ENCODE data around the gene NRDE2.

The NRDE2 gene

GRCh38 chr14:90274019-90274418 is 57.7 kb downstream of the NRDE2 start:
- Histone ChIP-seq H3K9ac (ENCODE audit: low read length) (no peak overlapping the region), H3K56ac (ENCODE audit: low read length) (no peak overlapping the region), H3K27ac (ENCODE audit: low read depth, low read length) (no peak overlapping the region), H3K79me1 (ENCODE audit: low read length) (no peaks in the 10 kb centered on the region), H3K4me2 (ENCODE audit: low read length) (no peak overlapping the region), H3K18ac (ENCODE audit: low read length) (no peak overlapping the region), H3K23ac (ENCODE audit: low read length) (no peak overlapping the region), H2AK5ac (ENCODE audit: low read length) (no peak overlapping the region), H3K79me2 (ENCODE audit: control insufficient read depth, insufficient read depth, low read length) (no peaks in the 10 kb centered on the region), H3K36me3 (ENCODE audit: control insufficient read depth, insufficient read depth, low read length) (peaks cover 13% of the 10 kb centered on the region), H2BK5ac (ENCODE audit: low read length) (no peak overlapping the region), H4K5ac (ENCODE audit: low read length) (no peak overlapping the region), H2BK15ac (replicated peaks; ENCODE audit: low read depth) (no peak overlapping the region), H3K27me3 (ENCODE audit: insufficient read depth, low read length, poor library complexity) (no peaks in the 10 kb centered on the region), H3K4ac (ENCODE audit: low read depth, low read length) (no peak overlapping the region), H3K4me3 (ENCODE audit: low read length) (no peak overlapping the region), H4K8ac (ENCODE audit: low read depth, low read length) (no peak overlapping the region), H2BK120ac (ENCODE audit: low read depth, low read length) (no peak overlapping the region), H3K4me1 (ENCODE audit: control insufficient read depth, low read depth, low read length) (no peaks in the 10 kb centered on the region)
- no CpG with 5 or more reads among the region's 9 CpGs for WGBS (ENCODE audit: extremely low coverage, insufficient coverage, low lambda C conversion rate)
- peak; percentile 23 for DNase-seq

- Histone ChIP-seq H3K4me3 (ENCODE audit: low read length) (no peak overlapping the region), H4K8ac (ENCODE audit: low read depth, low read length) (no peak overlapping the region), H3K4me1 (ENCODE audit: control insufficient read depth, low read depth, low read length) (no peaks in the 10 kb centered on the region), H3K18ac (ENCODE audit: low read length) (no peak overlapping the region), H2BK15ac (replicated peaks; ENCODE audit: low read depth) (no peak overlapping the region), H2BK120ac (ENCODE audit: low read depth, low read length) (no peak overlapping the region), H2AK5ac (ENCODE audit: low read length) (no peak overlapping the region), H4K5ac (ENCODE audit: low read length) (no peak overlapping the region), H3K9ac (ENCODE audit: low read length) (no peak overlapping the region), H3K79me2 (ENCODE audit: control insufficient read depth, insufficient read depth, low read length) (no peaks in the 10 kb centered on the region), H3K56ac (ENCODE audit: low read length) (no peak overlapping the region), H3K36me3 (ENCODE audit: control insufficient read depth, insufficient read depth, low read length) (peaks cover 13% of the 10 kb centered on the region), H3K4ac (ENCODE audit: low read depth, low read length) (no peak overlapping the region), H3K79me1 (ENCODE audit: low read length) (no peaks in the 10 kb centered on the region), H3K27ac (ENCODE audit: low read depth, low read length) (no peak overlapping the region), H3K27me3 (ENCODE audit: insufficient read depth, low read length, poor library complexity) (no peaks in the 10 kb centered on the region), H3K4me2 (ENCODE audit: low read length) (no peak overlapping the region), H3K23ac (ENCODE audit: low read length) (no peak overlapping the region), H2BK5ac (ENCODE audit: low read length) (no peak overlapping the region)
- DNase-seq: no peak
- WGBS (ENCODE audit: extremely low coverage, insufficient coverage, low lambda C conversion rate): no CpG with 5 or more reads among the region's 8 CpGs
These were observed 58.2 kb downstream of the NRDE2 start for GRCh38 chr14:90273532-90273931.

GRCh38 chr14:90272523-90272922 is 59.2 kb downstream of the NRDE2 start:
- Histone ChIP-seq H3K36me3 (ENCODE audit: control insufficient read depth, insufficient read depth, low read length) (peaks cover 14% of the 10 kb centered on the region), H3K4ac (ENCODE audit: low read depth, low read length) (no peak overlapping the region)
- WGBS (ENCODE audit: extremely low coverage, insufficient coverage, low lambda C conversion rate): no CpG with 5 or more reads among the region's 10 CpGs

GRCh38 chr14:90268420-90268819 is 63.3 kb downstream of the NRDE2 start:
- Histone ChIP-seq H3K79me1 (ENCODE audit: low read length) (no peaks in the 10 kb centered on the region), H3K18ac (ENCODE audit: low read length) (no peak overlapping the region), H2BK5ac (ENCODE audit: low read length) (no peak overlapping the region), H3K23ac (ENCODE audit: low read length) (no peak overlapping the region), H3K9ac (ENCODE audit: low read length) (no peak overlapping the region), H3K4me2 (ENCODE audit: low read length) (no peak overlapping the region), H4K8ac (ENCODE audit: low read depth, low read length) (no peak overlapping the region), H4K5ac (ENCODE audit: low read length) (no peak overlapping the region), H3K56ac (ENCODE audit: low read length) (no peak overlapping the region), H3K79me2 (ENCODE audit: control insufficient read depth, insufficient read depth, low read length) (no peaks in the 10 kb centered on the region), H3K4me1 (ENCODE audit: control insufficient read depth, low read depth, low read length) (no peaks in the 10 kb centered on the region), H3K4ac (ENCODE audit: low read depth, low read length) (no peak overlapping the region), H2BK120ac (ENCODE audit: low read depth, low read length) (no peak overlapping the region), H2BK15ac (replicated peaks; ENCODE audit: low read depth) (no peak overlapping the region), H3K36me3 (ENCODE audit: control insufficient read depth, insufficient read depth, low read length) (peaks cover 21% of the 10 kb centered on the region), H3K27ac (ENCODE audit: low read depth, low read length) (no peak overlapping the region), H3K27me3 (ENCODE audit: insufficient read depth, low read length, poor library complexity) (no peaks in the 10 kb centered on the region), H3K4me3 (ENCODE audit: low read length) (no peak overlapping the region), H2AK5ac (ENCODE audit: low read length) (no peak overlapping the region)
- no peak for DNase-seq
- no CpG with 5 or more reads among the region's 4 CpGs for WGBS (ENCODE audit: extremely low coverage, insufficient coverage, low lambda C conversion rate)

More at GRCh38 chr14:90272523-90272922, 59.2 kb downstream of the NRDE2 start:
- Histone ChIP-seq H3K4me1 (ENCODE audit: control insufficient read depth, low read depth, low read length) (no peaks in the 10 kb centered on the region), H3K18ac (ENCODE audit: low read length) (no peak overlapping the region), H3K27ac (ENCODE audit: low read depth, low read length) (no peak overlapping the region), H2BK15ac (replicated peaks; ENCODE audit: low read depth) (no peak overlapping the region), H2BK120ac (ENCODE audit: low read depth, low read length) (no peak overlapping the region), H3K79me2 (ENCODE audit: control insufficient read depth, insufficient read depth, low read length) (no peaks in the 10 kb centered on the region), H3K27me3 (ENCODE audit: insufficient read depth, low read length, poor library complexity) (no peaks in the 10 kb centered on the region), H3K4me2 (ENCODE audit: low read length) (no peak overlapping the region), H3K56ac (ENCODE audit: low read length) (no peak overlapping the region), H3K4me3 (ENCODE audit: low read length) (no peak overlapping the region), H4K5ac (ENCODE audit: low read length) (no peak overlapping the region), H2BK5ac (ENCODE audit: low read length) (no peak overlapping the region), H2AK5ac (ENCODE audit: low read length) (no peak overlapping the region), H3K23ac (ENCODE audit: low read length) (no peak overlapping the region), H4K8ac (ENCODE audit: low read depth, low read length) (no peak overlapping the region), H3K79me1 (ENCODE audit: low read length) (no peaks in the 10 kb centered on the region), H3K9ac (ENCODE audit: low read length) (no peak overlapping the region)
- no peak for DNase-seq

GRCh38 chr14:90266441-90267154 is 65.1 kb downstream of the NRDE2 start:
- Histone ChIP-seq H3K27me3 (ENCODE audit: insufficient read depth, low read length, poor library complexity) (no peaks in the 10 kb centered on the region), H2BK15ac (replicated peaks; ENCODE audit: low read depth) (no peak overlapping the region), H3K4me1 (ENCODE audit: control insufficient read depth, low read depth, low read length) (no peaks in the 10 kb centered on the region), H4K5ac (ENCODE audit: low read length) (no peak overlapping the region), H2BK5ac (ENCODE audit: low read length) (no peak overlapping the region), H3K4ac (ENCODE audit: low read depth, low read length) (no peak overlapping the region), H3K79me2 (ENCODE audit: control insufficient read depth, insufficient read depth, low read length) (no peaks in the 10 kb centered on the region), H3K79me1 (ENCODE audit: low read length) (no peaks in the 10 kb centered on the region), H2BK120ac (ENCODE audit: low read depth, low read length) (no peak overlapping the region), H4K8ac (ENCODE audit: low read depth, low read length) (no peak overlapping the region), H3K9ac (ENCODE audit: low read length) (no peak overlapping the region), H3K27ac (ENCODE audit: low read depth, low read length) (no peak overlapping the region), H2AK5ac (ENCODE audit: low read length) (no peak overlapping the region), H3K23ac (ENCODE audit: low read length) (no peak overlapping the region), H3K36me3 (ENCODE audit: control insufficient read depth, insufficient read depth, low read length) (peaks cover 16% of the 10 kb centered on the region), H3K4me3 (ENCODE audit: low read length) (no peak overlapping the region), H3K4me2 (ENCODE audit: low read length) (no peak overlapping the region), H3K56ac (ENCODE audit: low read length) (no peak overlapping the region), H3K18ac (ENCODE audit: low read length) (no peak overlapping the region)
- WGBS (ENCODE audit: extremely low coverage, insufficient coverage, low lambda C conversion rate): no CpG with 5 or more reads among the region's 9 CpGs
- DNase-seq: no peak

Measured in mesendoderm (in vitro differentiated cells).